HFF-Myc (cell line): Measurements from ENCODE around the gene ISL2.
"Not testable (repeated sequence)": the region's sequence is repeated elsewhere in the genome, so short reads cannot be mapped to it uniquely, and the experiment has no call there.

Source experiments
- DNase-seq: peaks from one replicate; pipeline ENCODE4 v3.0.0-alpha.2; 2011; ENCODE audit warnings: low read depth; ENCODE audit errors: extremely low read depth
- H3K4me3 ChIP-seq: replicated peaks from 2 replicates; pipeline ENCODE4 v1.5.1; 2011; ENCODE audit warnings: low read depth, mild to moderate bottlenecking, control low read depth, low read length
- TF ChIP-seq, protein P1 (sequence below): IDR thresholded peaks from 2 replicates; pipeline ENCODE4 v1.5.1; 2012; ENCODE audit warnings: mild to moderate bottlenecking, low read depth, low read length, control low read depth; ENCODE audit errors: missing control alignments

ISL2 gene

DNA sequence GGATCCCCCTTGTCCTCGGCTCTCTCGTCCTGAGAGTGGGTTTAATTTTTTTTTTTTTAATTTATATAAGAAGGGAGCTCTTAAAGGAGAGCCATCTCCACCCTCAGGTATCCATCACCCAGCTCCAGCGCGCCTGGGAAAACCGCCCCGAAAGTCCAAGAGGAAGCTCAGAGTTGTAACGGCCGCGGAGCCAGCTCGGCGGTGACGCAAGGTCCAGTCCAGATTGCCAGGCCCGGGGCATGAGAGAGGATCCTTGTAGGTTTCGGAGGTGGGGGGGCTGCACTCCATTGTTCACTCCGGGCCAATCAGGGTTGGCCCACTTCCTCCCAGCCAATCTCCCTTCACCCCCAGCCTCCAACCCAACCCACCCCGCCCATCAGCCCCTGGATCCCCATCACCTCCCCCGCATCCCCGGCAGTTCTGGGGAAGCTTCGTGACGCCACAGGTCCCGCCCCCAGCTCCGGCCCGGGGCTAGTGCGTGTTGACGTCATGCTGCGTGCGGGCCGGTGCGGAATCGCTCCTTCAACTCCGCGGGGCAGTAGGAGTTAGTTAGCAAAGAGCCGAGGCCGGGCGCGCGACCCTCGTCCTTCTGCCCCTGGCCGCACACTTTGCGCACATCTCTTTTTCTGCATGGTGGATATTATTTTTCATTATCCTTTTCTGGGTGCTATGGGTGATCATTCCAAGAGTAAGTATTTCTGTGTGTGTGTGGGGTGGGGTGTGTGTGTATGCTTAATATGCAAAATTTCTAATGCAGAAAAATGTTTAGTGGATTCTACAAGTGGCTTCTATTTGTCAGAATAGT, at the start of gene ISL2:
Gene ISL2, plus strand, starts transcription at position 520 of the 805 bp plus-strand sequence. Its CDS starts 111 bp downstream, at position 631.
- H3K4me3 ChIP-seq = peak within 1 kb of the TSS; percentile 75
- peak; percentile 90 for DNase-seq
- TF ChIP-seq, protein P1, sequence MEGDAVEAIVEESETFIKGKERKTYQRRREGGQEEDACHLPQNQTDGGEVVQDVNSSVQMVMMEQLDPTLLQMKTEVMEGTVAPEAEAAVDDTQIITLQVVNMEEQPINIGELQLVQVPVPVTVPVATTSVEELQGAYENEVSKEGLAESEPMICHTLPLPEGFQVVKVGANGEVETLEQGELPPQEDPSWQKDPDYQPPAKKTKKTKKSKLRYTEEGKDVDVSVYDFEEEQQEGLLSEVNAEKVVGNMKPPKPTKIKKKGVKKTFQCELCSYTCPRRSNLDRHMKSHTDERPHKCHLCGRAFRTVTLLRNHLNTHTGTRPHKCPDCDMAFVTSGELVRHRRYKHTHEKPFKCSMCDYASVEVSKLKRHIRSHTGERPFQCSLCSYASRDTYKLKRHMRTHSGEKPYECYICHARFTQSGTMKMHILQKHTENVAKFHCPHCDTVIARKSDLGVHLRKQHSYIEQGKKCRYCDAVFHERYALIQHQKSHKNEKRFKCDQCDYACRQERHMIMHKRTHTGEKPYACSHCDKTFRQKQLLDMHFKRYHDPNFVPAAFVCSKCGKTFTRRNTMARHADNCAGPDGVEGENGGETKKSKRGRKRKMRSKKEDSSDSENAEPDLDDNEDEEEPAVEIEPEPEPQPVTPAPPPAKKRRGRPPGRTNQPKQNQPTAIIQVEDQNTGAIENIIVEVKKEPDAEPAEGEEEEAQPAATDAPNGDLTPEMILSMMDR = no peak

DNA sequence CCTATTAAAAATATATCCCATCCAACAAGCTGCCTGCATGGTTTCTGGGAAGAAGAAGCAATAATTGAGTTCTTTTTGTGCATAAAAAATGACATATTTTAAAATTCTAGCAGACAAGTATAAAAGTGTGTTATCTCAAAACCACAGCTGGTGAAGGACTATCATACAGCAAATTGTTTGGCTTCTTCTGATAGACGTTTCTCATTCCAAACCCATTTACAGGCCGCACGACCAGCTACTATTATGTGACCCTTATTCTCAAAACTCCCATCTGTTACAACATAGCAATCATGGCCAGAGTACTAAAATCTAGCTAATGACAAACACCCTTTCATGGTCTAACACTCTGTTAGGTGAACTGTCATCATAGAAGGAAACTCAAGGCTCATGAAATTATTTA, 47.0 kb upstream of the ISL2 start:
- no peak overlapping the region for H3K4me3 ChIP-seq
- DNase-seq = no peak
- TF ChIP-seq, protein P1 = no peak

DNA sequence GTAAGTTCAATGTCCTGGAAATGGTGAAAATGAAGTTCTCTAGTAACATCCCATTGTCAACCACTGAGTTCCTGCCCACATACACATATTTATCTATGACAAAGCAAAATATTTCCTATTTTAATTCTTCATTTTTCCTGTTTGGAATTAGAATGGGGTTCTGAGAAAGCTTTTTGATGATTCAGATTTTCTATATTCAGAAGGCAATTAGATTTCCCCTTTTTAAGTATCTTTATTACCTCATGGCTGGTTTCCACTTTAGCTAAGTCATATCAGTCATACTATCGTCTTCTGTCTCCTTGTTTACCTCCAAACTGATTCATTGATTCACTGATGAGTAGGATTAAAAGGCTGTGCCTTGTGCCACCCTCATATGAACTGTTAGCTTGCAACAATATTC, 43.2 kb upstream of the ISL2 start:
- TF ChIP-seq, protein P1 = no peak
- DNase-seq = no peak
- H3K4me3 ChIP-seq = no peak overlapping the region

DNA sequence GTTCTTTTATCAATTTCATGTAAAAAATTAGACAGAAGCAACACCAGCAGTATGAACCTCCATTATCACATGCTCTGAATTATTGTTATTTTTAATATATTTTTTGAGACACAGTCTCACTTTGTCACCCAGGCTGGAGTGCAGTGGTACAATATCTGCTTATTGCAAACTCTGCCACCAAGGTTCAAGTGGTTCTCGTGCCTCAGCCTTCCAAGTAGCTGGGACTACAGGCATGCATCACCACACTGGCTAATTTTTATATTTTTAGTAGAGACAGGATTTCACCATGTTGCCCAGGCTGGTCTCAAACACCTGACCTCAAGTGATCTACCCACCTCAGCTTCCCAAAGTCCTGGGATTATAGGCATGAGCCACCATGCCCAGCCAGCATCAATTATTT, 42.1 kb upstream of the ISL2 start:
- H3K4me3 ChIP-seq, DNase-seq: not testable (repeated sequence)

DNA sequence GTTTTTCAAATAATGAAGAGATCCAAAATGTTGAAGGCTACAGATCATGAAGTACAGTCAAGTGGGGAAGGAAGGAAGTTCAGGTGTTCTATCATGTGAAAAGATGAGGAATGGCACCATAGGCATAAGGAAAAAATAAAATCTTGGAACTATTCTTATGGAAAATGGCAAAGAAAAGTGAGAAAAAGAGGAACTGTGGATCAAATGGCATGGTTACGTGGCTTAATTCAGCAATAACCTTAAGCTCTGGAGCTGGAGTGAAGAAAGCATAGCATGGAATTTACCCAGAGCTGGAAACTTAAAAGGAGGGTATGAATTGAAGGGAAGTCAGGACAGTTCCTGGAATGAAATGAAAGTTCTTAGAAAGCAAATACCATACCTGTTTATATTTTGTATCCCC, 39.7 kb upstream of the ISL2 start:
- DNase-seq = no peak
- no peak overlapping the region for H3K4me3 ChIP-seq
- TF ChIP-seq, protein P1 = no peak

DNA sequence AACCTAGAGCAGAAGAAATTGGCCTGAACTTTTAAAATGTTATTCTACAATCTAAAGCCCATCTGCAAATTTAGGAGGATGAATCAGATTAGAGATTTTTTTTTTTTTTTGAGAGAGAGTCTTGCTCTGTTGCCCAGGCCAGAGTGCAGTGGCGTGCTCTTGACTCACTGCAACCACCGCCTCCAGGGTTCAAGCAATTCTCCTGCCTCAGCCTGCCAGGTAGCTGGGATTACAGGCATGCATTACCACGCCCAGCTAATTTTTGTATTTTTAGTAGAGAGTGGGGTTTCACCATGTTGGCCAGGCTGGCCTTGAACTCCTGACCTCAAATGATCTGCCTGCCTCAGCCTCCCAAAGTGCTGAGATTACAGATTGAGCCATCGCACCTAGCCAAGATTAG, 38.6 kb upstream of the ISL2 start:
- H3K4me3 ChIP-seq, DNase-seq: not testable (repeated sequence)

DNA sequence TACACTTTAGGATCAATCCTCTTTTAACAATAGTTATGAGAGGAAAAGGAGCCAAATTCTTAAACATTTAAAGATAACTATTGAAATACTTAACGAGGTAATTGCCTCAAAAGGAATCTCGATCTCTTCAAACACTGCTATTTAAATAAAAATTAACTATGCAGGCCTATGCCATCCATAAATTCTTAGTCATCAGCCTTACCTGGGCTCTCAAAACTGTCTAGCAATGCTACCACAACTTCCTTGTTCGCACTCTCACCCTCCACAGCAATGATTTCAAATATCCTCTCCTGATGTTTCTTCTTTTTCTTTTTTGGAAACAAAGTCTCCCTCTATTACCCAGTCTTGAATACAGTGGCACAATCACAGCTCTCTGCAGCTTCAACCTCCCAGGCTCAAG, 37.6 kb upstream of the ISL2 start:
- DNase-seq = no peak
- H3K4me3 ChIP-seq = no peak overlapping the region
- TF ChIP-seq, protein P1 = no peak

DNA sequence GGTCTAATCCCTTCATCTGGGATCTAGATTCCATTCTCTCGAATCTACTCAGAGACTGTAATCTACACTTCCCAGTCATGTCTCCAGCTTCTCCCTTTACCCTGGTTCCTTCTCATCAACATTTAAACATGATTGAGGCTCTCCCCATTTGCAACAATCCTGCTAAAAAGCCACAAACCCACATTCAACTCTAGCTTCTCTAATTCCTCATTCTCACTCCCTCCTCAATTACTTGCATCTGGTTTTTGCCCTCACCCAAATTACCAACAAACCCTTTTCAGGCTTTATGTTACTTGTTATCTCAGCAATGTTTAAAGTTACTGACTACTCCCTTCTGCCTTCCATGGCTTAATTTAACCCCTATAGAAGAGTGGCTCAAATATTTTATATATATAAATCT, 36.8 kb upstream of the ISL2 start:
- no peak for DNase-seq

More for the DNA sequence above, 36.8 kb upstream of the ISL2 start:
- TF ChIP-seq, protein P1 = no peak
- no peak overlapping the region for H3K4me3 ChIP-seq
